GM19239 (cell line): ENCODE results near the gene CTNND2.
"Not testable (repeated sequence)": the region's sequence is repeated elsewhere in the genome, so short reads cannot be mapped to it uniquely, and the experiment has no call there.

ENCODE experiments used
- DNase-seq: peaks from one replicate; pipeline ENCODE4 v3.0.0; 2011; ENCODE audit warnings: low spot score; ENCODE audit not compliant: insufficient read length
- FAIRE-seq: peaks from 2 replicates; lab custom pipeline; 2011; peaks lifted over from hg19 to GRCh38; lab: Jason Lieb, UNC

Gene CTNND2

GRCh38 chr5:11075035-11075805 lies 829.0 kb downstream of the CTNND2 start:
- DNase-seq (no peak), FAIRE-seq (no peak)

GRCh38 chr5:11072568-11072967 lies 831.7 kb downstream of the CTNND2 start:
- FAIRE-seq: no peak
- DNase-seq: no peak

GRCh38 chr5:11072076-11072475 lies 832.2 kb downstream of the CTNND2 start:
- FAIRE-seq: no peak
- DNase-seq: no peak

- DNase-seq (no peak), FAIRE-seq (no peak)
Observed at GRCh38 chr5:11069041-11069440, 835.2 kb downstream of the CTNND2 start.

GRCh38 chr5:11065723-11066122 lies 838.5 kb downstream of the CTNND2 start:
- not testable (repeated sequence) for DNase-seq, FAIRE-seq

- FAIRE-seq: no peak
Observed at GRCh38 chr5:11064763-11065450, 839.3 kb downstream of the CTNND2 start.

GRCh38 chr5:11062397-11062796 lies 841.8 kb downstream of the CTNND2 start:
- FAIRE-seq (no peak), DNase-seq (no peak)

More at GRCh38 chr5:11064763-11065450, 839.3 kb downstream of the CTNND2 start:
- no peak for DNase-seq

GRCh38 chr5:11056560-11056959 lies 847.7 kb downstream of the CTNND2 start:
- DNase-seq: no peak
- no peak for FAIRE-seq

GRCh38 chr5:11054014-11054413 lies 850.2 kb downstream of the CTNND2 start:
- DNase-seq (no peak), FAIRE-seq (no peak)

GRCh38 chr5:11052871-11053270 lies 851.4 kb downstream of the CTNND2 start:
- DNase-seq (no peak), FAIRE-seq (no peak)

- FAIRE-seq: no peak
Observed at GRCh38 chr5:11050596-11051304, 853.5 kb downstream of the CTNND2 start.

GRCh38 chr5:11048760-11049159 lies 855.5 kb downstream of the CTNND2 start:
- no peak for FAIRE-seq
- no peak for DNase-seq

More at GRCh38 chr5:11050596-11051304, 853.5 kb downstream of the CTNND2 start:
- no peak for DNase-seq

GRCh38 chr5:11047625-11048024 lies 856.6 kb downstream of the CTNND2 start:
- FAIRE-seq: no peak

GRCh38 chr5:11047030-11047429 lies 857.2 kb downstream of the CTNND2 start:
- FAIRE-seq (no peak), DNase-seq (no peak)

More at GRCh38 chr5:11047625-11048024, 856.6 kb downstream of the CTNND2 start:
- no peak for DNase-seq

- DNase-seq (no peak), FAIRE-seq (no peak)
Observed at GRCh38 chr5:11046160-11046559, 858.1 kb downstream of the CTNND2 start.

- FAIRE-seq: no peak
- no peak for DNase-seq
Observed at GRCh38 chr5:11045411-11045810, 858.8 kb downstream of the CTNND2 start.

GRCh38 chr5:11044581-11044980 lies 859.7 kb downstream of the CTNND2 start:
- no peak for DNase-seq
- FAIRE-seq: no peak

- FAIRE-seq: no peak
- no peak for DNase-seq
Observed at GRCh38 chr5:11043881-11044280, 860.4 kb downstream of the CTNND2 start.

- FAIRE-seq (no peak), DNase-seq (no peak)
Observed at GRCh38 chr5:11040345-11040744, 863.9 kb downstream of the CTNND2 start.

GRCh38 chr5:11038772-11039171 lies 865.5 kb downstream of the CTNND2 start:
- FAIRE-seq: no peak

GRCh38 chr5:11037941-11038340 lies 866.3 kb downstream of the CTNND2 start:
- no peak for FAIRE-seq

More at GRCh38 chr5:11038772-11039171, 865.5 kb downstream of the CTNND2 start:
- DNase-seq: no peak

More at GRCh38 chr5:11037941-11038340, 866.3 kb downstream of the CTNND2 start:
- DNase-seq: no peak
